Central memory CD4-positive, alpha-beta T cell (primary cell): ENCODE data around the gene USP12.
"Not testable (repeated sequence)": the region's sequence is repeated elsewhere in the genome, so short reads cannot be mapped to it uniquely, and the experiment has no call there.

Source experiments
- DNase-seq: peaks from one replicate; pipeline ENCODE4 v3.0.0; 2022
- total RNA-seq, 3 experiments: gene quantifications; one replicate each; lab custom pipeline; 2026; lab: John Stamatoyannopoulos, UW

The USP12 gene, protein sequence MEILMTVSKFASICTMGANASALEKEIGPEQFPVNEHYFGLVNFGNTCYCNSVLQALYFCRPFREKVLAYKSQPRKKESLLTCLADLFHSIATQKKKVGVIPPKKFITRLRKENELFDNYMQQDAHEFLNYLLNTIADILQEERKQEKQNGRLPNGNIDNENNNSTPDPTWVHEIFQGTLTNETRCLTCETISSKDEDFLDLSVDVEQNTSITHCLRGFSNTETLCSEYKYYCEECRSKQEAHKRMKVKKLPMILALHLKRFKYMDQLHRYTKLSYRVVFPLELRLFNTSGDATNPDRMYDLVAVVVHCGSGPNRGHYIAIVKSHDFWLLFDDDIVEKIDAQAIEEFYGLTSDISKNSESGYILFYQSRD
- total RNA-seq = 58.1 to 215 (median 64.9) reads per million in 3 experiments

DNA sequence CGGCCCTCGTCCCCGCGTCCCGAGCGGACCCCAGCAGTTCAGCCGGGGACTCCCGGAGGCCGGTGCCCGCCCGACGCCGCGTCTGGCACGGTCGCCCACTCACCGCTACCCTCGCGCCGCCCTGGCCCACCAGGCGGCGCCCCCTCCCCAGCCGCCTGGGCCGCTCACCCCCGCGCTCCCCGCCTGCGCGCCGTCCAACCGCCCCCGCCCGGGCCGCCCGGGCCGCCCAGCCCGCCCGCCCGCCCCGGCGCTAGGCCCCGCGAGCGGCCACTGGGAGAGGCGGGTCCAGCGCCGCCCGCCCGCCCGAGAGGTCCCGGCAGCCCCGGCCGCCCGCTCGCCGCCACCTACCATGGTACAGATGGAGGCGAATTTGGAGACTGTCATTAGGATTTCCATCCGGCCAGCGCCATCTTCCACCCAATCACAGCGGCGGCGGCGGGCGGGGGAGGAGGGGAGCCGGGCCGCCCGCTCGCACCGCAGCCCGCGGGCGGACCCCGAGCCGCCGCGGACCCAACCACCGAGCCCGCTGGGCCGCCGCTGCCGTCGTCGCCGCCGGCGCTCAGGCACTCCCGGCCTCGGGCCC lies at the start of gene USP12:
TSS of gene USP12 (minus strand) at position 568 of the 583 bp plus-strand sequence. CDS start at position 396, 172 bp downstream.
- no peak for DNase-seq

DNA sequence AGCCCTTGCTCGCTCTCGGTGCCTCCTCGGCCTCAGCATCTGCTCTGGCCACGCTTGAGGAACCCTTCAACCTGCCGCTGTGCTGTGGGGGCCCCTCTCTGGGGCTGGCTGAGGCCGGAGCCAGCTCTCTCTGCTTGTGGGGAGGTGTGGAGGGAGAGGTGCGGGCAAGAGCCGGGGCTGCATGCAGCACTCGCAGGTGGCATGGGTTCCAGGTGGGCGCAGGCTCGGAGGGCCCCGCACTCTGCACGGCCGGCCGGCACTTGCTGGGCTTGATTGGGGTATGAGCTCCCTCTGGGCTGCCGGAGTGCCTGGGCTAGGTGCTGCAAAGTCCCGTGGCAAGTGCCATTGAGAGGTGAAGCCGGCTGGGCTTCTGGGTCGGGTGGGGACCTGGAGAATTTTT lies 48.0 kb upstream of the USP12 start:
- no peak for DNase-seq

DNA sequence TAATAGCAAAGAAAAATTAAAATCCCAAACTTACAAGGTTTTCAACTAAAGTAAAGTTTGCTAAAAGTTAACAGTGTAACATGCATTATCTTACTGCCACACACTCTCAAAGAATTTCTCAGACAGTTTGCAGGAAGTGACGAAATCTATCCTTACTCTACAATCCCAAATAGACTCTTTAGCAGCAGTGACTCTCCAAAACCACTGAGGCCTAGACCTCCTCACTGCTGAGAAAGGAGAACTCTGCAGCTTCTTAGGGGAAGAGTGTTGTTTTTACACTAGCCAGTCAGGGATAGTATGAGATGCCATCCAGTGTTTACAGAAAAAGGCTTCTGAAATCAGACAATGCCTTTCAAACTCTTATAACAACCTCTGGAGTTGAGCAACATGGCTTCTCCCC lies 47.2 kb upstream of the USP12 start:
- not testable (repeated sequence) for DNase-seq

DNA sequence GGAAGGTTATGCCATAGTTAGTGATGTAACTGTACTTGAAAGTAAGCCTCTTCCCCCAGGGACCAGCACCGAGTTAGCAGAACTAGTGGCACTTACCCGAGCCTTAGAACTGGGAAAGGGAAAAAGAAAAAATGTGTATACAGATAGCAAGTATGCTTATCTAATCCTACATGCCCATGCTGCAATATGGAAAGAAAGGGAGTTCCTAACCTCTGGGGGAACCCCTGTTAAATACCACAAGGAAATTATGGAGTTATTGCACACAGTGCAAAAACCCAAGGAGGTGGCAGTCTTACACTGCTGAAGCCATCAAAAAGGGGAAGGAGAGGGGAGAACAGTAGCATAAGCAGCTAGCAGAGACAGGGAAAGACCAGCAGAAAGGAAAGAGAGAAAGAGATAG lies 46.2 kb upstream of the USP12 start:
- not testable (repeated sequence) for DNase-seq

DNA sequence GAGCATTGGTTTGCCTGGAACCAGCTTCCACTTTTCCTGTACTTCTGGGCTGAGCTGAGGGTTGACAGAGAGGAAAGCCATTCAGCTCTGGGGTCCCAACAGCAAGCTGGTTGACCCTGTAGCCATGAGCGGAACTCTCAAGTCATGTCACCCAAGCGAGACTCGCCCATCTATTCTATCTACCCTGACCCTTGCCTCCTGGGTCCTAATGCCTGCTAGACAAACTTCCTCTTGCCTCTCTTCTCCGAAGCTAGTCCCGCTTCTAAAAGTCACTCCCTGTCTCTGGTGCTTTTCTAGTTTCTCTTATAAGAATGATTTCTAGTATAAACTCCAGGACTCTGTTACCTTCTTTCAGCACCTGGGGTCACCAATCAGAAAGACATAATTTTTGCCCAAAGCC lies 41.8 kb upstream of the USP12 start:
- DNase-seq = not testable (repeated sequence)

DNA sequence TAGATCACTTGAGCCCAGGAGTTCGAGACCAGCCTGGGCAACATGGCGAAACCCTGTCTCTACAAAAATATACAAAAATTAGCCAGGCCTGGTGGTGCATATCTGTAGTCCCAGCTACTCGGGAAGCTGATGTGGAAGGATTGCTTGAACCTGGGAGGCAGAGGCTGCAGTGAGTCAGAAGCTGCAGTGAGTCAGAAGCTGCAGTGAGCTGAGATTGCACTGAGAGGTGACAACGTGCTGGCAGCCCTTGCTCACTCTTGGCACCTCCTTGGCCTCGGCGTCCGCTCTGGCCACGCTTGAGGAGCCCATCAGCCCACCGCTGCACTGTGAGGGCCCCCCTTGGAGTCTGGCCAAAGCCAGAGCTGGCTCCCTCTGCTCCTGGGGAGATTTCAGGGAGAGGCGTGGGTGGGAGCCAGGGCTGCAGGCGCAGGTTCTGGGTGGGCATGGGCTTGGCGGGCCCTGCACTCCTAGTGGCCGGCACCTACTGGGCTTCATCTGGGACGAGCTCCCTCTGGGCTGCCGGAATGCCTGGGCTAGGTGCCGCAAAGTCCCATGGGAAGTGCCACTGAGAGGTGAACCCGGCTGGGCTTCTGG lies 40.3 kb upstream of the USP12 start:
- no peak for DNase-seq

DNA sequence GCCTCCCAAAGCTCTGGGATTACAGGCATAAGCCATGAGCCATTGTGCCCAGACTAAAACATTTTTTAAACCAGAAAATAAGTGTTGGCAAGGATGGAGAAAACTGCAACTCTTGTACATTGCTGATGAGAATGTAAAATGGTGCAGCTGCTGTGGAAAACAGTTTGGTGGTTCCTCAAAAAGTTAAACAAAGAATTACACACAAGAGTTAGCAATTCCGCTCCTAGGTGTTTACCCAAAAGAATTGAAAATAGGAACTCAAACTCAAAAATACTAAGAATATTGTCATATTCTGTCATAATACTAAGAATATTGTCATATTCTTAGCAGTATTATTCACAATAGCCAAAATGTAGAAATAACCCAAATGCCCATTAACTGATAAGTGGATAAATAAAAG lies 39.7 kb upstream of the USP12 start:
- no peak for DNase-seq

DNA sequence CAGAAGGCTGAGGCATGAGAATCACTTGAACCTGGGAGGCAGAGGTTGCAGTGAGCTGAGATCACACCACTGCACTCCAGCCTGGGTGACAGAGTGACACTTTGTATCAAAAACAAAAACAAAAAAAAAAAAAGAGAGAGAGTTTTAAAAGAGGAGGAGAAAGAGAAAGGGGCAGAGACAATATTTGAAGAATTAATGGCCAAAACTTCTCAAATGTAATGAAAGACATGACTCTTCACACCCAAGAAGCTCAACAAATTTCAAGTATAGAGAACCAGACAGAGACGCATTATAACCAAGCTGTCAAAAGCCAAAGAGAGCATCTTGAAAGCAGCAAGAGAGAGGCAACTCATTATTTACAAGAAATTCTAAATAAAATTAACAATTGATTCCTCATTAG lies 36.9 kb upstream of the USP12 start:
- no peak for DNase-seq

DNA sequence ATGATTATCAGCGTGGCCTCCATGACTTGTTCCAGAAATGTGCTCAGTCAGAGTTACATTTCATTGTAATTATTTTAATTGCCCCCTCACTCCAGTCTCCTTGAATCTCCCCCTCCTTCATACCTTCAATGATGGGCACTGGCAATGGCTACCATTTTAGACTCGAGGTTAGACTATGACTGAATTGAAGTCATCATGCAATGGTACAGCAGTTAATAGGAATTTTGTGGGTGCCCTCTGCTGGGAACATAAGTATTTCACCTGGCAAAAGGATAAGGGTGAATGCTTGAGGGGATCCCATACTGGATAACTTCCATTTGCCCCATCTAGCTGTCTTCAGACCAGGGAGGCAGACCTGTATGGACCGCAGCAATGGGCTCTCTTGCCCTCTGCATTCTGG lies 32.2 kb upstream of the USP12 start:
- DNase-seq = no peak

DNA sequence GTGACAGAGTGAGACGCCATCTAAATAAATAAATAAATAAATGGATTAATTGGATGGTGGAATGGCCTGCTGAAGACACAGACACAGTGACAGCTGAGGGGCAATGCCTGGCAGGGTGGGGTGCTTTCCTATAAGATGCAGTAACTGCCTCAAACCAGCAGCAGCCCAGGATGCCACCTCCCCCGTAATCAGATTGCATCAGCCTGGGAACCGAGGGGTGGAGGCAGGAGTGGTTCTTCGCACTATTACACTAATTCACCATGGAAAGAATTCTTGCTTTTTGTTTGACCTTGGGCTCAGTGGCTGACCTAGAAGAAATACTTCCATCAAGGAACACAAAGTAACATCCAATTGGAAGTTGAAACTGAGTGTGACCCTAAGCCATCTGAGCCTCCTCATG lies 31.6 kb upstream of the USP12 start:
- no peak for DNase-seq

DNA sequence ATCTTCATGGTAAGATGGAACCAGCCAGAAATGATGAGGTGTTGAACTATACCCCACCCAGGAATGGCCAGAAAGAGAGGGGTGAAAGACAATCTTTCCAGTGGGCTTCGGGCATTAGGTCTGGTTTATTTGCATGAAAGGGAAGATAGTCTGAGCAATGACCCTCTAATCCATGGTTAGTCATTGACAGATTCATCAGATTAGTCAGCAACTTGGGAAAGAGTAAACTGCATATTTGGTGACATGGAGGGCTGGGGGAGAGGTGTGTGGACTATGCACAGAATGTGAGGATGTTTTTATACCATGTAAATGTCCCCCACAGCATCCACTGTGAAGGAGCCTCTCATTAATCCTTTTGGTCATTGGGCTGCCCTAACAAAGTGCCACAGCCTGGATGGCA lies 30.1 kb upstream of the USP12 start:
- no peak for DNase-seq

DNA sequence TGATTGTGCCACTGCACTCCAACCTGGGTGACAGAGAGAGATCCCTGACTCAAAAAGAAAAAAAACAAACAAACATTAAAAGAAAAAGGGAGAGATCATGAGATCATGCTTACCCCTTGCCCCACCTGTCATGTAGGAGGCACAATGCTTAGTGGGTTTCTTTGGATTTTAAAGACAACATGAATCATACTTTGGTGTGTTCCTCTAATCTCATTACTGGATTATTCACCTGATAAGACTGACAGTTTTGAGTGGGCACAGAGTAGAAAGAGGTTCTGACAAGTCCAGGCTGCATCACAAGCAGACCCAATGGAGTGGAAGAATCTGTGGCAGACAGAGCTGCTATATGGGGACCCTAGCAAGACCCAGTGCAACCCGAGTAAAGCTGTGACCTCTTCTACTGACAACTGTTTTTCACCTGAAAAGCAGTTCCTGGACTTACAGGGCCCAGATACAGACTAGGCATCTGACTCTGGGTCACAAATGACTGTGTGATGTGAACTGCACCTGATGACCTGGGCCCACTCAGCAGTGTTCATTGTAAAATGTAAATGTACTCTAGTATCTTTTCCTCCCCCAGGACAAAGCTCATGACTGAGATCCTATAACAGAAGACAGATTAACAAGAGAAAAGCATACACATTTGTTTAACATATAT lies 28.9 kb upstream of the USP12 start:
- no peak for DNase-seq

DNA sequence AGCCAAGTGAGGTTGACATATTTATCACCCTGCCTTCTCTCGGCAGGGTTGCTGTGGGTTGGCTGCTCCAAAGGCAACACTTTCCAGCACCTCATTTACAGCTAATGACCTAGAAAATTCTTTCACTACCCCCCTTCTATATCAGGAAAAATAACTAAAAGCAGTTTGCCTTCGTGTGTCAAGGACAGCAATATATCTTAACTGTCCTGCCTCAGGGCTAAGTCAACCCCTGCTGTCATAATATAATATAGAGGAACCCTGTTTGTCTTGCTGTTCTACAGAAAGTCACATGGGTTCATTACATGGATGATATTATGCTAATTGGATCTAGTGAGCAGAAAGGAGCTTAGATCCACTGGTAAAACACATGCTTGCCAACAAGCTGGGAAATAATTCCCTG lies 28.1 kb upstream of the USP12 start:
- DNase-seq = no peak

DNA sequence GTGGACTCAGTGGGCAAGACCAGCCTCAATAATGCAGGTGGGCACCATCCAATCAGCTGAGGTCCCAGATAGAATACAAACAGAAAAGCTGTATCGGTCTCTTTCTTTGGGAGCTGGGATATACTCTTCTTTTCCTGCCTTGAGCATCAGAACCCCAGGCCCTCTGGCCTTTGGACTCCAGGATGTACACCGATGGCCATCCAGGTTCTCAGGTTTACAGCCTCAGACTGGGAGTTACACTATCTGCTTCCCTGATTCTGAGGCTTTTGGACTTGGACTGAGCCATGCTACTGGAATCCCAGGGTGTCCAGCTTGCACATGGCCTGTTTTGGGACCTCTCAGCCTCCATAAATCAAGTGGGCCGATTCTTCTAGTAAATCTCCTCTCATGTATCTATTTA lies 27.6 kb upstream of the USP12 start:
- no peak for DNase-seq

DNA sequence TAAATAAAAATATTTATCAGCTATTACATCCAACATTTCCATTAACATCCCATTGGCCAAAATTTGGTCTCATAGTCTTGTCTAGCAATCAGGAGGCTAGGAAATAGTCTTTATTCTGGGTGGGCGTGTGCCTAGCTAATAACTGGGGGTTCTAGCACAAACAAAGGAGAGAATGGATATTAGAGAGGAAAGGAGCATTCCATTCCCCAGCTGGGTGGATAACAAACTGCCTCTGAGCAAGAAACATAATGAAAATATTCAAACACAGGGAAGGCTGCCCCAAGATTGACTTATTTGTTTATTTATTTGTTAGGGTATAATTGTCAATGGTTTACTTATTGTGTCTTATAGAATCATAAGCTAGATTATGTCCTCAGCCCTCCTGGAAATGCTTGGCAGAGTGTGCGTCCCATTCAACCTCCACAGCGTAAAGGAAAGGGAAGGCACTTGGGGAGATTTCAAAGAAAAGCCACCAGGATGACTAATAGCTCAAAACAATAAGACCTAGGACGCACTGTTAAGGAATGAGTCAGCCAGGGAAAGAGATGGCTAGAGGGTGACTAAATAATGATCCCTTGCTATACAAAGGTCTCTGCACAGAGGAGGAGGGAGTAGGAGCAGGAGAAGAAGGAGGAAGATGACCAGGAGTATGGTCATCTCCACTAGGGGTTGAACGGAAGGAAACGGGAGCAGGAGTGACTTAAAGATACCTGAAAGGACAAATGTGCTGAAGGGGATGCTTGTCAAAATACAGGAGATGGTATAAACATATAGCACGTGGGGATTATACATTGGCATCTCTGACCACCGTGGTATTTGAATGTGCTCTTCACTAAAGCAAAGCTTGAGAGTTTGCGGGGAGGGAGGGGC lies 23.5 kb upstream of the USP12 start:
- no peak for DNase-seq

DNA sequence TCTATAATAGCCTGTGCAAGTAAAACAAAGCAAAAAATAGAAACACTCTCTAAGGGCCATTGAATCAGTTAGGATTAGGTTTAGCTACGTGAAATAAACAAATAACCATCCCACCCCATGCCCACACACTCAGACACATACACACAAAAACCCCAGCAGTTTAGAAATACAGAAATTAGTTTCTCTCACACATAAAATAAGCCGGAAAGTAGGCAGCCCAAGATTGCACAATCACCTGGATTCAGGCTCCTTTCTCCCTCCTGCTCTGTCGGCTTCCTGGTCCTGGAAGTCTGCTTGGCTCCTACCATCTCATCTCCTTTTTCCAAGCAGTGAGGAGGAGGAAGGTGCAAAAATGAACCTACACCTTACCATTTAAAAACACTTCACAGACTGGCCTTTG lies 22.6 kb upstream of the USP12 start:
- no peak for DNase-seq

DNA sequence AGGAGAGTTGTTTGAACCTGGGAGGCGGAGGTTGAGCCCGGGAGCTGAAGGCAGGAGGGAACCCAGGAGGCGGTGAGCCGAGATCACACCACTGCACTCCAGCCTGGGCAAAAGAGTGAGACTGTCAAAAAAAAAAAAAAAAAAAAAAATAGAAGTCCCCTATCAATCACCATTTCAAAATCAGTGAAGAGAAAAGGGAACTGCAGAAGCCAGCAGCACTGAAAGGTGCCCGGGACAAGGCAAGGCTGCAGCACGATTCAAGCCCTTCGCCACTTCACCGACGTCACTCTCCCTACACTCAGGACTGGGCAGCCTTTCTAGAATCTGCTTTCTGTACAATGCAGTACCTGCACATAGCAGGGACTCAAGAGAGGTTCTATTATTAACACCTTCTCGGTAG lies 21.9 kb upstream of the USP12 start:
- DNase-seq = no peak

DNA sequence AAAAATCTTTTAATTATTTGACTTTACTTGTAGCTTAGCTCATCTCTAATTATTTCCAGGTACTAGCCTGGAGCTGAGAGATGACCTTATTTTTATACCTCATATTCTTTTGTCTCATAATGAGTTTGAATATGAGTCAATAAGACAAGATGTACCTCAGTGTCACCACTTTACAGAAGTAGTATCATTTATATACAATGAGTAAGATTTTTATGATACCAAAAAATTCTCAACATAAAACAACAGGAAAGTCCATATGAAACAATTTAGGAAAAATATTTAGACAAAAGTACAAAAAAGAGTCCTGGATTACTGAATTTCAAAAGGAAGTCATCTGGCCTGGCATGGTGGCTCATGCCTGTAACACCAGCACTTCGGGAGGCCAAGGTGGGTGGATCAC lies 21.4 kb upstream of the USP12 start:
- DNase-seq = no peak

DNA sequence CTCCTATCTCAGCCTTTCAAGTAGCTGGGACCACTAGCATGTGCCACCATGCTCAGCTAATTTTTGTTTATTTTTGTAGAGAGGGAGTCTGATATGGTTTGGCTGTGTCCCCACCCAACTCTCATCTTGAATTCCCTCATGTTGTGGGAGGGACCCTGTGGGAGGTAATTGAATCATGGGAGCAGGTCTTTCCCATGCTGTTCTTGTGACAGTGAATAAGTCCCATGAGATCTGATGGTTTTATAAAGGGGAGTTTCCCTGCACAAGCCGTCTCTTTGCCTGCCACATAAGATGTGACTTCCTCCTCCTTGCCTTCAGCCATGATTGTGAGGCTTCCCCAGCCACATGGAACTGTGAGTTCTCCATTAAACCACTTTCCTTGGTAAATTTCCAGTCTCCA lies 20.8 kb upstream of the USP12 start:
- not testable (repeated sequence) for DNase-seq

DNA sequence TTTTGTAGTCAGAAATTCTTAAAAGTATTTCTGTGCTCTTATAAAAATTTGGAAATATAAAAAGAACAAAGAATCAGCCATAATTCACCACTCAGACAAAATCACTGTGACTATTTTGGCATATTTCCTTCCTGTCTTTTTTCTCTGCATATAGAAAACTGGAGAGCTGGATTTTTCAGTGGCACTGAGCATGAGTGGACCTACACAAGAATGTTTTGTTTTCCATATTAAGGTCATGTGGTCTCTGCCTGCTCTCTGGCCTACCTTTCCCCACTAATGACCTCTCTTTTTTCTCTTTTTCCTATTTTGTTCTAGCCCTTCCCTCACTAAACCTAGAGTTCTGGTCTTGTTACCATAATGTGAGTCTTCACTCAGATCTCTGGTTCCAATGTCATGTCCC lies 17.6 kb upstream of the USP12 start:
- no peak for DNase-seq

DNA sequence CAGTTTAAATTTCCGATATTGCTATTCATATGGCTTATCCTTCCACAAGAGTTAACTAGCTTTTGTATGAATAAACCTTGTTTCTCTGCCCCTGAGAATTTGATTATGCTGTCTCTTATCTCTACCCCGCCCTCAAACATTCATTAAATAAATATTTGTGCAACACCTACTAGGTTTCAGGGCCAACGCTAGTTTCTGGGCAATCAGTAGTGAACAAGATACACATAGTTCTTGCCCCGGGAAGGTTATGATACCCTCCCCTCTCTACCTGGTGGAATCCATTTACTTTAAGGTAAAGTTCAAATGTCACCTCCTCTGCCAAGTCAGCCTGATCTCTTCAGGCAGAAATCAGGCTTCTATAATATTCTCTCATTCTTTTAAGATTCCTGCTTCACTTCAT lies 16.6 kb upstream of the USP12 start:
- no peak for DNase-seq

DNA sequence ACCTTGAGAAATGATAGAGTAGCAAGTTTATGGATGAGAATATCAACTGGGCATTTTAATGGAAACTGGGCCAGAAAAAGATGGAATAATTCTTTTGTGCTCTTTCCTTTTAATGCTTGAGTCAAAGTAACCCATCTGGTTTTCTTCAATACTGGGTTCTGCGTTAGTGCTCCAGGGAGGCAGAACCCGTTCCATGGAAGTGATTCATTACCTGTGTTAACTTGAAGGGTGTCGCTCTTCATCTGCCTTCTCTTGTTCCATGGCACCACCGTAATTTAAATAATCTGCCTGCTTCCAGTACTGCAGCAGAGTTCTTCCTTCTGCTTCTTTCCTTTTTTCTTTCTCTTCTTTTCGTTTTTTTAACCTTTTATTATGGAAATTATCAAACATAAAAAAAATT lies 14.7 kb upstream of the USP12 start:
- no peak for DNase-seq
